Retinal pigment epithelial cell (primary cell): ENCODE measurements around the gene UBE2F.

Source experiments
- DNase-seq: peaks from one replicate; pipeline ENCODE4 v3.0.0-alpha.2; 2010; ENCODE audit warnings: low read depth
- H3K4me3 ChIP-seq: 2 replicates; pipeline ENCODE4 v1.5.1; 2011; ENCODE audit warnings: mild to moderate bottlenecking, low read length, control low read depth, moderate library complexity
- CTCF ChIP-seq: conservative IDR thresholded peaks from 2 replicates; pipeline ENCODE4 v1.5.1; 2011; ENCODE audit warnings: low read depth, low read length, control low read depth, inconsistent platforms

The UBE2F gene

GRCh38 chr2:238060096-238060541 lies 93.3 kb downstream of the UBE2F start:
- DNase-seq, result no peak
- peak overlapping the region; percentile 87 for H3K4me3 ChIP-seq
- no peak for TF ChIP-seq CTCF

GRCh38 chr2:238060542-238061314 lies 93.9 kb downstream of the UBE2F start, which contains the start of gene SCLY:
Gene SCLY (plus strand): TSS chr2:238061001. CDS start chr2:238061055, 54 bp downstream.
- TF ChIP-seq CTCF, result no peak
- DNase-seq, result peak; percentile 90
- peak within 1 kb of the TSS; percentile 89 for H3K4me3 ChIP-seq

GRCh38 chr2:238061315-238062202 lies 94.7 kb downstream of the UBE2F start:
- TF ChIP-seq CTCF, result no peak
- peak overlapping the region; percentile 89 for H3K4me3 ChIP-seq
- no peak for DNase-seq

GRCh38 chr2:238063414-238064189 lies 96.8 kb downstream of the UBE2F start:
- no peak overlapping the region for H3K4me3 ChIP-seq
- DNase-seq, result no peak
- TF ChIP-seq CTCF, result no peak

- H3K4me3 ChIP-seq, result no peak overlapping the region
- no peak for TF ChIP-seq CTCF
- DNase-seq, result no peak
These were observed 97.6 kb downstream of the UBE2F start for GRCh38 chr2:238064376-238064775.

- no peak for TF ChIP-seq CTCF
- DNase-seq, result no peak
- no peak overlapping the region for H3K4me3 ChIP-seq
These were observed 98.4 kb downstream of the UBE2F start for GRCh38 chr2:238065071-238065846.
